HG03097 (cell line): ENCODE results near the gene PBX1.

ENCODE experiments used
- ATAC-seq: cut with Tn5 transposase; IDR thresholded peaks from one replicate; pipeline ENCODE4 v1.9.1; 2021; ENCODE audit not compliant: unreplicated experiment, low FRiP score

The PBX1 gene

GRCh38 chr1:164841702-164842465 is 282.9 kb downstream of the PBX1 start:
- no peak for ATAC-seq

GRCh38 chr1:164842870-164843269 is 283.9 kb downstream of the PBX1 start:
- no peak for ATAC-seq

- no peak for ATAC-seq
Measured at GRCh38 chr1:164843743-164844500, 284.9 kb downstream of the PBX1 start.

- ATAC-seq = no peak
Measured at GRCh38 chr1:164846731-164847691, 288.0 kb downstream of the PBX1 start.

GRCh38 chr1:164853146-164853545 is 294.2 kb downstream of the PBX1 start:
- ATAC-seq = no peak

- ATAC-seq = no peak
Measured at GRCh38 chr1:164855716-164856329, 296.8 kb downstream of the PBX1 start.

- no peak for ATAC-seq
Measured at GRCh38 chr1:164856381-164856780, 297.4 kb downstream of the PBX1 start.

- ATAC-seq = no peak
Measured at GRCh38 chr1:164857439-164857838, 298.5 kb downstream of the PBX1 start.

- ATAC-seq = no peak
Measured at GRCh38 chr1:164858096-164858632, 299.2 kb downstream of the PBX1 start.

- no peak for ATAC-seq
Measured at GRCh38 chr1:164861632-164862031, 302.6 kb downstream of the PBX1 start.

- no peak for ATAC-seq
Measured at GRCh38 chr1:164863056-164863455, 304.1 kb downstream of the PBX1 start.

GRCh38 chr1:164864161-164864560 is 305.2 kb downstream of the PBX1 start:
- no peak for ATAC-seq

GRCh38 chr1:164865385-164865784 is 306.4 kb downstream of the PBX1 start:
- ATAC-seq = no peak

- no peak for ATAC-seq
Measured at GRCh38 chr1:164867590-164867989, 308.6 kb downstream of the PBX1 start.

- no peak for ATAC-seq
Measured at GRCh38 chr1:164868990-164869389, 310.0 kb downstream of the PBX1 start.

GRCh38 chr1:164875518-164875917 is 316.5 kb downstream of the PBX1 start:
- no peak for ATAC-seq

- no peak for ATAC-seq
Measured at GRCh38 chr1:164876398-164877116, 317.6 kb downstream of the PBX1 start.

GRCh38 chr1:164880199-164880598 is 321.2 kb downstream of the PBX1 start:
- ATAC-seq = no peak

- ATAC-seq = no peak
Measured at GRCh38 chr1:164880644-164881043, 321.7 kb downstream of the PBX1 start.

GRCh38 chr1:164885311-164885710 is 326.3 kb downstream of the PBX1 start:
- no peak for ATAC-seq
